Activated T-cell treated with anti-CD3 and anti-CD28 coated beads, Interleukin-2, amount 50 U/mL, for 4 hours (primary cell): ENCODE data around the gene MRM1. TPM values are rescaled to one million over a fixed set of nuclear protein-coding genes. Genes with fewer than 3 reads are reported as not detected.

Experiments
- ATAC-seq, 2 donors: fragments of 200-7000 bp; cut with Tn5 transposase; one replicate each; pipeline ENCODE4 v1.10.0; 2021
- DNase-seq: peaks from one replicate; pipeline ENCODE4 v3.0.0-alpha.2; 2020
- H3K27me3 Mint-ChIP-seq: one replicate; pipeline ENCODE4 v1.8.0; 2021; ENCODE audit warnings: low read depth, mixed read lengths
- H3K36me3 Mint-ChIP-seq: one replicate; pipeline ENCODE4 v1.8.0; 2022; ENCODE audit warnings: mixed read lengths; ENCODE audit not compliant: insufficient read depth
- H3K4me1 Mint-ChIP-seq: one replicate; pipeline ENCODE4 v1.8.0; 2021; ENCODE audit warnings: low read depth, mixed read lengths
- H3K4me3 Mint-ChIP-seq: one replicate; pipeline ENCODE4 v1.8.0; 2021; ENCODE audit warnings: mild to moderate bottlenecking, moderate library complexity, mixed read lengths
- H3K9me3 Mint-ChIP-seq: one replicate; pipeline ENCODE4 v1.8.0; 2021; ENCODE audit warnings: mixed read lengths
- total RNA-seq, 3 donors: library from RNA; stranded (reverse); gene quantifications; one replicate each; pipeline ENCODE4 v1.2.1, GENCODE V29; 2021

The MRM1 gene, protein sequence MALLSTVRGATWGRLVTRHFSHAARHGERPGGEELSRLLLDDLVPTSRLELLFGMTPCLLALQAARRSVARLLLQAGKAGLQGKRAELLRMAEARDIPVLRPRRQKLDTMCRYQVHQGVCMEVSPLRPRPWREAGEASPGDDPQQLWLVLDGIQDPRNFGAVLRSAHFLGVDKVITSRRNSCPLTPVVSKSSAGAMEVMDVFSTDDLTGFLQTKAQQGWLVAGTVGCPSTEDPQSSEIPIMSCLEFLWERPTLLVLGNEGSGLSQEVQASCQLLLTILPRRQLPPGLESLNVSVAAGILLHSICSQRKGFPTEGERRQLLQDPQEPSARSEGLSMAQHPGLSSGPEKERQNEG
- 10 to 100 TPM; 17.2 to 23.8 (median 22.4) TPM for total RNA-seq

DNA sequence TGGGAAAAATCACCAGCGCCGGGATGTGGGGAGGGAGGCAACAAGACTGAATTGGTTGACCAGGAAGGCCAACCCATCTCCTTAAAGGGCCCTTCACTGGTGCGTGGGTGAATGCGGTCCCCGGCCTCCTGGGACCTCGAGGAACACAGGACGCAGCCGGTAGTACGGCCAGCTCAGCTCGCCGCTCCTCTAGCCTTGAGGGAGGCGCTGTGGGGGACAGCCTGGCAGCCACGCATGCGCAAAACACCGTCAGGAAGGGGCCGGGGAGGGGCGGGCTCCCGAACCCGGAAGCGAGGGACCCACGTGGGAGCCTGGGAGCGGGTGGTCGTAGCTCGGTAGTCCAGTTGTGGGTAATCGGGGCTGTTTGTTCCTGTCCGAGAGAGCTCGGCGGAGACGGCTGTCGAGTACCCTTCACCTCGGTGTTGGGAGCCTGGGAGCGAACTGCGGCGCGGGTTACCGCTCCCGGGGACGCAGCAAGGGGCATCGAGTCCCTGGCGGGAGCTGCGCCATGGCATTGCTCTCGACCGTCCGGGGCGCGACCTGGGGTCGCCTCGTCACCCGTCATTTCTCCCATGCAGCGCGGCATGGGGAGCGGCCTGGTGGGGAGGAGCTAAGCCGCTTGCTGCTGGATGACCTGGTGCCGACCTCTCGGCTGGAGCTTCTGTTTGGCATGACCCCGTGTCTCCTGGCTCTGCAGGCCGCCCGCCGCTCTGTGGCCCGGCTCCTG is at the start of gene MRM1:
Gene MRM1 (plus strand): TSS at position 281 of the 727 bp plus-strand sequence. CDS start 228 bp downstream, at position 509.
- H3K4me1 Mint-ChIP-seq, result peaks cover 37% of the 10 kb centered on the region
- H3K4me3 Mint-ChIP-seq, result peak within 1 kb of the TSS; percentile 90
- ATAC-seq (peak; percentile 90 to 91), DNase-seq (peak; percentile 92)
- peaks cover 6% of the 10 kb centered on the region for H3K36me3 Mint-ChIP-seq
- no peaks in the 10 kb centered on the region for H3K9me3 Mint-ChIP-seq
- no peaks in the 10 kb centered on the region for H3K27me3 Mint-ChIP-seq

DNA sequence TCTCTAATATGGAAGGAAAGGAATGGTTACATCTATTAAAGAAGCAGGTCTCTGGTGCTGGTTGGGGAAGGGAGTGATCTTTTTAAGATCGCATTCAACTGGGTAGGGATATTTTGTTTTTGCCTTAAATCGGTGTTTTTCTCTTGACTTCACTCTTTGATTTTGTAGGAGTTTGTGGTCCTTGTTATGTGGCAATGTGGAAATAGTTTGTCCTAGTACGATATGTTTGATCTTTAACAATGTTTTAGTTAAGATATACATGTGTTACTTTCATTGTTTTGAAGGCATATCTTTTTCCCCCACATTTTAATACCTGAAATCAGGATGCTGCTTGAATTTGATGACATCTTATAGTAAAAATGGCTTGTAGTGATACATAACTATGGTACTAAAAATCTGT is 47.9 kb upstream of the MRM1 start:
- Mint-ChIP-seq H3K36me3 (peaks cover 28% of the 10 kb centered on the region), H3K9me3 (no peaks in the 10 kb centered on the region), H3K4me1 (peaks cover 64% of the 10 kb centered on the region), H3K4me3 (peak overlapping the region; percentile 3), H3K27me3 (no peaks in the 10 kb centered on the region)
- ATAC-seq (no peak), DNase-seq (no peak)

DNA sequence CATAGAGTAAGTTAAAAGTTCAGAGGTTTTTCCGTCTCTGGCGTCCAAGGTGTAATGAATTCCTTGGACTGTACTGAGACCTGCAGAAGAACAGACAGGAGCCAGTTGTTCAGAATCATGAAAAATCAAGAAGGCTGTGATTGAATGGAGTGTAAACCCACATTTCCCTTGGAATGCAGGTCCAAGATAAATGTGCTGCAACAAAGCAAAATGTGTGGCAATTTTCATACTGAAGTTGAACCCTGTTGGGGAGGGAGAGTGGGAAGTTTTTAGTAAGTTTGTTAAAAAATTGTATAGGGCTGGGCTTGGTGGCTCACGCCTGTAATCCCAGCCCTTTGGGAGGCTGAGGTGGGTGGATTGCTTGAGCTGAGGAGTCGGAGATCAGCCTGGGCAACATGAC is 35.3 kb upstream of the MRM1 start:
- Mint-ChIP-seq H3K4me3 (no peak overlapping the region), H3K36me3 (peaks cover 28% of the 10 kb centered on the region), H3K27me3 (no peaks in the 10 kb centered on the region), H3K9me3 (no peaks in the 10 kb centered on the region), H3K4me1 (peaks cover 18% of the 10 kb centered on the region)
- ATAC-seq, result no peak
- no peak for DNase-seq

GRCh38 chr17:36575028-36575427 is 26.4 kb upstream of the MRM1 start:
- peaks cover 13% of the 10 kb centered on the region for H3K4me1 Mint-ChIP-seq
- H3K27me3 Mint-ChIP-seq, result no peaks in the 10 kb centered on the region
- H3K36me3 Mint-ChIP-seq, result peaks cover 27% of the 10 kb centered on the region
- H3K4me3 Mint-ChIP-seq, result no peak overlapping the region
- DNase-seq (no peak), ATAC-seq (no peak)
- H3K9me3 Mint-ChIP-seq, result no peaks in the 10 kb centered on the region

DNA sequence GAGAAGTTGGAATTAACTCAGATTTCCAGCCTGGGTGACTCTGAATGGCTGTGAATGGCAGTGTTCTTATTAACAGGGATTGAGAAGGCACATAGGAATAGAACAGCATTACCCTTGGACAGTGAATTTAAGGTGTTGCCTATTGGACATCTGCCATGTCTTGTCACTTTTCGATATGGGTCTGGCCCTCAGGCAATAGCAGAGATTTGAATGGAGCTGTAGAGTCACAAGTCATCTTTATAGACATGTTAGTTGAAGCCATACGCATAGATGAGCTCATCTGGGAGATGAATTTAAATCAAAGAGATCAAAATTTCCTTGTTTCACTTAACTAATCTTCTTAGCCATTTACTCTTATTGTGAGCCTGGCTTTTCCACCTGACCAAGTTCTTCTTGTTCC is 24.6 kb upstream of the MRM1 start:
- DNase-seq (no peak), ATAC-seq (no peak)
- Mint-ChIP-seq H3K9me3 (no peaks in the 10 kb centered on the region), H3K4me3 (no peak overlapping the region), H3K4me1 (peaks cover 13% of the 10 kb centered on the region), H3K27me3 (no peaks in the 10 kb centered on the region), H3K36me3 (peaks cover 31% of the 10 kb centered on the region)

DNA sequence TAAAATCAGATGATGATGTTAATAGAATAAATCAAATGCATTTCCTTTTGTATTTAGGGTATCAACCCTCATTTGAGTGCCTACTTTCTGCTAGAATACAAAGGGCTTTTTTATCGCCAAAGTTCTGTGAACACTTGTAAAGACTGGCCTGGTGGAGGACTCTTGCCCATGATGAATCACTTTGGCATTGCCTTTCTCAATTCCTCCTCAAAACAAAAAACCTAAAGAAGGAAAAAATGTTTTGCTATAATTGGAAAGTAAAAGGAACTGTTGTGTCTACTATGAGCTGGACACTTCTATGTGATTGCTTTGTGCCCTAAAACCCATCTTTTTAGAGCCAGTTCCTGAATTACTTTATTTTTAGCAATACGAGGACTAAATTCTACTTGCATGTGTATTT is 22.7 kb upstream of the MRM1 start:
- no peaks in the 10 kb centered on the region for H3K27me3 Mint-ChIP-seq
- no peaks in the 10 kb centered on the region for H3K9me3 Mint-ChIP-seq
- peaks cover 27% of the 10 kb centered on the region for H3K36me3 Mint-ChIP-seq
- peaks cover 5% of the 10 kb centered on the region for H3K4me1 Mint-ChIP-seq
- DNase-seq, result no peak
- H3K4me3 Mint-ChIP-seq, result no peak overlapping the region
- no peak for ATAC-seq

DNA sequence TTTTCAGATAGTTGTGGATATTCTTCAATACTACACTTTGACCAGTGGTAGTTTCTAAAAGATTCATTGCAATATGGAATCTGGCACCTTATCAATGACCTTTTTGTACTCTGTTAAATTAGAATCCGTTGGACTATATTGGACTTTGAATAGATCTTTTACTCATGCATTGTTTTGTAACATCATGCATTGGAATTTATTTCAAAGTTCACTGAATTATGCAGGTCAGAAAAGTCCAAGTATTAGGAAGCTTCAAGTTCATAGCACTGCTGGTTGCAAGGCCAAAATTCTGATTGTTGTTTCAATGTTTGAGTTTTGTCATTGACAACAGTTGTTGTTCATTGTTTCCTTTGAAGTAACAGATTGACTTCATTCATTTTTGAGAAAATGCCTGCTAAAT is 17.6 kb upstream of the MRM1 start:
- Mint-ChIP-seq H3K27me3 (no peaks in the 10 kb centered on the region), H3K4me1 (no peaks in the 10 kb centered on the region), H3K36me3 (peaks cover 29% of the 10 kb centered on the region), H3K4me3 (no peak overlapping the region), H3K9me3 (no peaks in the 10 kb centered on the region)
- DNase-seq (no peak), ATAC-seq (no peak)

GRCh38 chr17:36586138-36586537 is 15.2 kb upstream of the MRM1 start:
- Mint-ChIP-seq H3K4me3 (no peak overlapping the region), H3K4me1 (peaks cover 1% of the 10 kb centered on the region), H3K9me3 (no peaks in the 10 kb centered on the region), H3K27me3 (no peaks in the 10 kb centered on the region), H3K36me3 (peaks cover 21% of the 10 kb centered on the region)
- no peak for ATAC-seq
- DNase-seq, result no peak

- DNase-seq, result no peak
- peaks cover 11% of the 10 kb centered on the region for H3K36me3 Mint-ChIP-seq
- peaks cover 16% of the 10 kb centered on the region for H3K4me1 Mint-ChIP-seq
- no peaks in the 10 kb centered on the region for H3K9me3 Mint-ChIP-seq
- no peak for ATAC-seq
- H3K4me3 Mint-ChIP-seq, result no peak overlapping the region
- no peaks in the 10 kb centered on the region for H3K27me3 Mint-ChIP-seq
Measured at GRCh38 chr17:36590082-36590481, 11.3 kb upstream of the MRM1 start.

- Mint-ChIP-seq H3K36me3 (peaks cover 9% of the 10 kb centered on the region), H3K9me3 (no peaks in the 10 kb centered on the region), H3K4me3 (peak within 1 kb of the TSS; percentile 80), H3K4me1 (peaks cover 16% of the 10 kb centered on the region), H3K27me3 (no peaks in the 10 kb centered on the region)
- ATAC-seq (peak; percentile 98 to 99), DNase-seq (peak; percentile 71)
Measured at GRCh38 chr17:36591434-36592315, 9.7 kb upstream of the MRM1 start, which contains the start of gene DHRS11. Gene DHRS11, plus strand, starts transcription at chr17:36591879. Its CDS starts 131 bp downstream, at chr17:36592010.

DNA sequence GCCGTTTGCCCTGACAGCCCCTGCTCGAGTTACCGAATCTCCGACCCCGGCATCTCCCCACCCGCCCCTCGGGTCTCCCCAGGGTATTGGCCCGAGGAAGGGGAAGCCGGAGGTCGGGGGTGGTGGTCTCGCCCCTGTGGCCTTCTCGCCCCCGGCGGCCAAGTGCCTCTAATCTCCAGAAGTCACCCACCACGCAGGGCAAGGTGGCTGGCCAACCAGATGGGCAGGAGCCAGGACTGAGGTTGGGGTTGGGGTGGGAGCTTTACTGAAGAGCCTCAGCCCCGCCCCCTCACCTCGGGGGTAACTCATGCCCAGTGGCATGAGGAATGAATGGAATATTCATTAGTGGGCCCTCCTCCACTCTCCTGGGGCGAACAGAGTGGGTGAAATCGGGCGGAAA is 9.1 kb upstream of the MRM1 start:
- H3K4me1 Mint-ChIP-seq, result peaks cover 16% of the 10 kb centered on the region
- peak overlapping the region; percentile 80 for H3K4me3 Mint-ChIP-seq
- ATAC-seq, result peak; percentile 4 to 9

DNA sequence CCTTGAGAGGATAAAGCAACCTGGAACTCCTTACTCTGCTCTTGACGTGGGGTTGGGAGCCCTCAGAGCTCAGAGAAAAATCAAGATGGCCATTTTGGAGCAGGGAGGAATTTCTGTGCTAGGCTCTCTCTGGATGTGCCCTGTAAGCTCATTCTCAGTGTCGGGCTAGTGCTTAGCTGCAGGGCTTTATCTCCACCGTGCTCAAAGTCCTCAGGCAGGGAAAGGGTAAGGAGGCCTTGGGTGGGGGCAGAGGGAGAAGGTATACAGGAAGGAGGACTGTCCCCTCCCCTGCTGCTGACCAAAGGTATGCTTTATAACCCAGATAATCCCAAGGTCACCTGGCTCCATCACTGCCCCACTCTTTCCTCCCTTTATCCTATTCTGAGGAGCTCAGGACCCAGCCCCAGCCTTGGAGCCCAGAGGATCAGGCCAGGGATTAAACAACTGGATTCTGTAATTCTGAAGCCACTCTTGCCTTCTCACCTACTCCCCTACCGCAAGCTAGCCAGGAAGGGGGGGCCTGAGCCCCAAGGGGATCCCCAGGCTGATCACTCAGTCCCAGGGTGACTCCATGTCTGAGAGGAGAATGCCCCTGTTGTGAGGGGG is 8.6 kb upstream of the MRM1 start:
- Mint-ChIP-seq H3K9me3 (no peaks in the 10 kb centered on the region), H3K4me1 (peaks cover 16% of the 10 kb centered on the region), H3K27me3 (no peaks in the 10 kb centered on the region), H3K36me3 (peaks cover 8% of the 10 kb centered on the region), H3K4me3 (peak overlapping the region; percentile 80)
- DNase-seq, result no peak
- no peak for ATAC-seq

More for the DNA sequence above, 9.1 kb upstream of the MRM1 start:
- Mint-ChIP-seq H3K27me3 (no peaks in the 10 kb centered on the region), H3K36me3 (peaks cover 9% of the 10 kb centered on the region), H3K9me3 (no peaks in the 10 kb centered on the region)
- DNase-seq, result no peak

- peak overlapping the region; percentile 31 for H3K4me3 Mint-ChIP-seq
- H3K27me3 Mint-ChIP-seq, result no peaks in the 10 kb centered on the region
- no peak for DNase-seq
- H3K36me3 Mint-ChIP-seq, result peaks cover 6% of the 10 kb centered on the region
- ATAC-seq, result no peak
- peaks cover 16% of the 10 kb centered on the region for H3K4me1 Mint-ChIP-seq
- H3K9me3 Mint-ChIP-seq, result no peaks in the 10 kb centered on the region
Measured at GRCh38 chr17:36593656-36594316, 7.6 kb upstream of the MRM1 start.
